GM10847 (cell line): ENCODE results near the gene KDM2A.
A peak's percentile ranks its signal among the peaks of the same experiment; 100 is the strongest.

Source experiments
- POLR2A ChIP-seq: IDR thresholded peaks from 2 replicates; pipeline ENCODE4 v1.6.1; 2011; ENCODE audit not compliant: insufficient read length; ENCODE audit errors: extremely low read depth

KDM2A gene

GRCh38 chr11:67118801-67119584 lies at the start of gene KDM2A:
Gene KDM2A, plus strand, starts transcription at chr11:67119263. Its CDS starts 2,054 bp downstream, at chr11:67121317.
- TF ChIP-seq POLR2A = peak; percentile 25

- no peak for TF ChIP-seq POLR2A
Measured at GRCh38 chr11:67071420-67072284, 47.4 kb upstream of the KDM2A start.

- TF ChIP-seq POLR2A = no peak
Measured at GRCh38 chr11:67072295-67072694, 46.8 kb upstream of the KDM2A start.

DNA sequence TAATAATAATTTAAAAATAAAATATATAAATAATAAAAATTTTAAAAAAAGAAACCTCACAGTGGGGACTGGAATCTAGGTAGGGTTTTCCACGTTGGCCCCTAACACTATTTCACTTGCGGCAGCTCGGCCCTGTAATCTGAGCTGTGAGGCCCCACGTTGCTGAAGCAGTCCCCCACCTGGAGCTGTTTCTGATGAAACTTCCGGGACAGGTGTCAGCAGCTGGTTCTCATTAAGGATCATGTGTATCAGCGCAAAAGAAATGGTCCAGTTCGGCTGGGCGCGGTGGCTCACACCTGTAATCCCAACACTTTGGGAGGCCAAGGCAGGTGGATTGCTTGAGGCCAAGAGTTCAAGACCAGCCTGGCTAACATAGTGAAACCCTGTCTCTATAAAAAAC lies 45.2 kb upstream of the KDM2A start:
- no peak for TF ChIP-seq POLR2A

- no peak for TF ChIP-seq POLR2A
Measured at GRCh38 chr11:67076202-67076601, 42.9 kb upstream of the KDM2A start.

- TF ChIP-seq POLR2A = no peak
Measured at GRCh38 chr11:67079065-67079705, 39.9 kb upstream of the KDM2A start.

DNA sequence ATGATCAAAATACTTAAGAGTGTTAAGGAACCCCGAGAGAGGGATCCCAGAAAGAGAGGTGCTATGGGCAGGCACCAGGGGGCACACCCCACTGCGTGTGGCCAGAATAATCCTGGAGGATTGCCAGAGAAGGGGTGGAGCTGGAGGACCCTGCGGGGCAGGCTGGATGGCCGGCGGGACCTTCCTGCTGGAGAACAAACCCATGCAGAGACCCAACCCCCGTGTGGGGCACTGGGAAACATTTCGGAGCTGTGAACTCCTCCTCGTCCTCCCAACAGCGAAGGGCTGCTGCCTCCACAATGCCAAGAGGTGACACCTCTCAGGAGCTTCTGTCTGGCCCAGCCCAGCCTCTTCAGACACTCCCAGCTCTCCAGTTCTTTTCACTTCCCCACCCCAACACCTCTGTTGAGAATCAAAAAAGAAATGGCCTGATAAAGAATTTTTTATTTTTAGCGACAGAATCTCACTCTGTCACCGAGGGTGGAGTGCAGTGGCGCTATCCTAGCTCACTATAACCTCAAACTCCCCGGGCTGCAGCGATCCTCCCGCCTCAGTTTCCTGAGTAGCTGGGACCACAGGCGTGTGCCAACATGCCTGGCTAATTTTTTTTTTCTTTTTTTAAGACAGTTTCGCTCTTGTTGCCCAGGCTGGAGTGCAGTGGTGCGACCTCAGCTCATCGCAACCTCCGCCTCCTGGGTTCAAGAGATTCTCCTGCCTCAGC lies 36.8 kb upstream of the KDM2A start:
- TF ChIP-seq POLR2A = no peak

DNA sequence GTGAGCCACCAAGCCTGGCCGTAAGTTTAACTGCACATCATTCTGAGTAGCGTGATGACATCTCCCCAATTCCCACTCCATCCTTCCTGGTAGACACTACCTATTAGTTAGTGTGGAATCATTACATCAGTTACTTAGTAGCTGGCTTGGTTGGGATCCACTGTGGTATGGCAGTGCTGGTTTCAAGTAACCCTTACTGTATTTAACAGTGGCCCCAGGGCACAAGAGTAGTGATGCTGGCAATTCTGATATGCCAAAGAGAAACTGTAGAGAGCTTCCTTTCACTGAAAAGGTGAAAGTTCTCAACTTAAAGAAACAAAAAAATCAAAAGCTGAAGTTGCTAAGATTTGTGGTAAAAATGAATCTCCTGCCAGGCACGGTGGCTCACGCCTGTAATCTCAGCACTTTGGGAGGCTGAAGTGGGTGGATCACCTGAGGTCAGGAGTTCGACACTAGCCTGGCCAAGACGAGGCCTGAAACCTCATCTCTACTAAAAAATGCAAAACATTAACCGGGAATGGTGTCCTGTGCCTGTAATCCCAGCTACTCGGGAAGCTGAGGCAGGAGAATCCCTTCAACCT lies 35.2 kb upstream of the KDM2A start:
- no peak for TF ChIP-seq POLR2A

- TF ChIP-seq POLR2A = no peak
Measured at GRCh38 chr11:67085617-67086016, 33.4 kb upstream of the KDM2A start.

DNA sequence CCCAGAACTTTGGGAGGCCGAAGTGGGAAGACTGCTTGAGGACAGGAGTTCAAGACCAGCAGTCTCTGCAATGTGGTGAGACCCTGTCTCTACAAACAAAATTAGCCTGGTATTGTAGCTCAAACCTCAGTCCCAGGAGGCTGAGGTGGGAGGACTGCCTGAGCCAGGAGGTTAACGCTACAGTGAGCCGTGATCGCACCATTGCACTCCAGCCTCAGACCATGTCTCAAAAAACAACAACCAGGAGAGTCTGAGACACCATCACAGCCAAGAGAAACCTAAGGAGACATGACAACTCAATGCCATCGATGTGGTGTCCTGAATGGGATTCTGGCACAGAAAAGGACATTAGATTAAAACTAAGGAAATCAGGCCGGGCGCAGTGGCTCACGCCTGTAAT lies 28.3 kb upstream of the KDM2A start:
- TF ChIP-seq POLR2A = no peak

GRCh38 chr11:67095214-67095507 lies 23.9 kb upstream of the KDM2A start:
- TF ChIP-seq POLR2A = no peak

GRCh38 chr11:67098799-67099429 lies 20.1 kb upstream of the KDM2A start:
- TF ChIP-seq POLR2A = no peak

- TF ChIP-seq POLR2A = no peak
Measured at GRCh38 chr11:67099831-67100324, 19.2 kb upstream of the KDM2A start.

- no peak for TF ChIP-seq POLR2A
Measured at GRCh38 chr11:67102664-67103063, 16.4 kb upstream of the KDM2A start.

DNA sequence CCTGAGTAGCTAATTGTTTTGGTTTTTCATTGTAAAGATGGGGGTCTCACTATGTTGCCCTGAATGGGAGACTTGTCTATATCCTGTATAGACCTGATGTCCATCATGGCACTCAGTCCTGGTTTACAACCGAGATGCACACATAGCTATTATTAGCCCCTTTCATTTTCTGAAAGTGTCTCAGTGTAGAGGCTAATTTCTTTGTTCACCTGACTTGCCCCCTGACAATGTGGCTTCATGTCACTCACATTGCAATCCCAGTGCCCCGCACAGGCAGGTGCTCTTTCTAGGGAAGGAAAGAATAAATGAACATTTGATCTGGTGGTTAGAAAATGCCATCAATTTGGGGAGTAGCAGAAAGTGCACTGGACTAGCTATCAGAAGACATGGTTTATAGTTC lies 13.1 kb upstream of the KDM2A start:
- no peak for TF ChIP-seq POLR2A

DNA sequence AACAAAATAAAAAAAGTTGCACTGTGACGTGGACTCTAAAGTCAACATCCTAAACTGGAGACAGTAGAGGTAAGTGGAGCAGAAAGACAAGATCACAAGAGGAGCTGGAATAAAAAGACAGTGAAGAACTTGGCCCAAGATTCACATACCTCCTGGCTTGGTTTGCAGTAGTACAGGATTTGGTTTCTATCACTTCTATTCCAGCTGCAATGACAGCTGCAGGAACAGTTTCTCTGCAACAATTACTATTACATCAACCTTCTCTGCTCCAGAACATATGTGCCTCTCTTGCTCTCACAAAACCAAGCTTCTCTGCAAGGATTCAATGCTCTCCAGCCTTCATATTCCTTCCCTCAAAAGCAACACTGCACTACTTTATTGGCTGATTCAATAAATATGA lies 7.8 kb upstream of the KDM2A start:
- TF ChIP-seq POLR2A = no peak
